Activated CD8-positive, alpha-beta T cell treated with anti-CD3 and anti-CD28 coated beads for 36 hours (primary cell): Measurements from ENCODE around the gene C12orf42. TPM values are rescaled to one million over a fixed set of nuclear protein-coding genes. Genes with fewer than 3 reads are reported as not detected.

Experiments
- ATAC-seq: fragments of 200-7000 bp; cut with Tn5 transposase; one replicate; pipeline ENCODE4 v1.10.0; 2021; ENCODE audit warnings: mild to moderate bottlenecking, moderate library complexity
- CTCF ChIA-PET: fragments of 350-600 bp; sonication (Branson Sonifier 250); formaldehyde crosslinking; loops from one replicate; lab custom pipeline; 2021; ENCODE audit warnings: antibody characterized with exemption; lab: Charles Lee
- POLR2A ChIA-PET: fragments of 350-600 bp; sonication (Branson Sonifier 250); formaldehyde crosslinking; loops from one replicate; lab custom pipeline; 2021; ENCODE audit warnings: antibody characterized with exemption; lab: Charles Lee
- DNase-seq: peaks from one replicate; pipeline ENCODE4 v3.0.0-alpha.2; 2020
- H3K27ac Mint-ChIP-seq: one replicate; pipeline ENCODE4 v1.8.0; 2021; ENCODE audit warnings: mild to moderate bottlenecking, mixed read lengths
- H3K27me3 Mint-ChIP-seq: one replicate; pipeline ENCODE4 v1.8.0; 2021; ENCODE audit warnings: mixed read lengths
- H3K36me3 Mint-ChIP-seq: one replicate; pipeline ENCODE4 v1.8.0; 2021; ENCODE audit warnings: low read depth, mixed read lengths
- H3K4me1 Mint-ChIP-seq: one replicate; pipeline ENCODE4 v1.8.0; 2021; ENCODE audit warnings: low read depth, mixed read lengths
- H3K4me3 Mint-ChIP-seq: one replicate; pipeline ENCODE4 v1.8.0; 2021; ENCODE audit warnings: mild to moderate bottlenecking, moderate library complexity, mixed read lengths
- H3K9me3 Mint-ChIP-seq: one replicate; pipeline ENCODE4 v1.8.0; 2021; ENCODE audit warnings: mixed read lengths
- CTCF ChIP-seq: fragments of 200-600 bp; IDR thresholded peaks from one replicate; pipeline ENCODE4 v1.8.0; 2022; ENCODE audit warnings: antibody characterized with exemption, mild to moderate bottlenecking
- intact Hi-C: fragments of 100-400 bp; cut with micrococcal nuclease; formaldehyde crosslinking; loops from one replicate; pipeline ENCODE4 v1.10.0; 2022
- total RNA-seq, 2 experiments: library from RNA; stranded (reverse); gene quantifications; one replicate each; pipeline ENCODE4 v1.2.3, GENCODE V29; 2021

C12orf42 gene
- total RNA-seq, 2 experiments from 2014 or later = 0.49 to 1.4 TPM

- intact Hi-C loops = no loop called here
- TF ChIP-seq CTCF = no peak
- no peaks in the 10 kb centered on the region for H3K27me3 Mint-ChIP-seq
- H3K9me3 Mint-ChIP-seq = peaks cover 2% of the 10 kb centered on the region
- CTCF ChIA-PET = no interaction called here
- DNase-seq (no peak), ATAC-seq (no peak)
- H3K4me1 Mint-ChIP-seq = no peaks in the 10 kb centered on the region
- no peak overlapping the region for H3K27ac Mint-ChIP-seq
- POLR2A ChIA-PET = no interaction called here
- no peak overlapping the region for H3K4me3 Mint-ChIP-seq
- H3K36me3 Mint-ChIP-seq = peaks cover 5% of the 10 kb centered on the region
These were observed 98.2 kb downstream of the C12orf42 start for GRCh38 chr12:103397536-103397935.

- Mint-ChIP-seq H3K4me3 (no peak overlapping the region), H3K36me3 (peaks cover 5% of the 10 kb centered on the region), H3K27me3 (no peaks in the 10 kb centered on the region), H3K4me1 (no peaks in the 10 kb centered on the region), H3K27ac (no peak overlapping the region), H3K9me3 (peaks cover 3% of the 10 kb centered on the region)
- intact Hi-C loops = no loop called here
- CTCF ChIA-PET = no interaction called here
- DNase-seq (no peak), ATAC-seq (no peak)
- no peak for TF ChIP-seq CTCF
- POLR2A ChIA-PET = no interaction called here
These were observed 103.0 kb downstream of the C12orf42 start for GRCh38 chr12:103392722-103393121.

- Mint-ChIP-seq H3K36me3 (no peaks in the 10 kb centered on the region), H3K4me3 (no peak overlapping the region), H3K27me3 (no peaks in the 10 kb centered on the region), H3K4me1 (no peaks in the 10 kb centered on the region), H3K9me3 (peaks cover 1% of the 10 kb centered on the region), H3K27ac (no peak overlapping the region)
- ChIA-PET CTCF (interaction anchor here (0.6 kb wide), 1 partner anchor 625 kb away, joined by 4 read pairs; no protein-coding TSS in a partner anchor), POLR2A (no interaction called here)
- TF ChIP-seq CTCF = no peak
- ATAC-seq (no peak), DNase-seq (no peak)
- intact Hi-C loops = no loop called here
These were observed 104.7 kb downstream of the C12orf42 start for GRCh38 chr12:103391103-103391502.

GRCh38 chr12:103387385-103387784 lies 108.4 kb downstream of the C12orf42 start:
- no peak for DNase-seq
- H3K27ac Mint-ChIP-seq = no peak overlapping the region
- H3K27me3 Mint-ChIP-seq = no peaks in the 10 kb centered on the region
- intact Hi-C loops = no loop called here
- no peak for TF ChIP-seq CTCF
- H3K4me3 Mint-ChIP-seq = no peak overlapping the region
- no peak for ATAC-seq
- no peaks in the 10 kb centered on the region for H3K4me1 Mint-ChIP-seq
- no peaks in the 10 kb centered on the region for H3K36me3 Mint-ChIP-seq
- CTCF ChIA-PET = no interaction called here
- POLR2A ChIA-PET = no interaction called here
- H3K9me3 Mint-ChIP-seq = peaks cover 1% of the 10 kb centered on the region

GRCh38 chr12:103386451-103386850 lies 109.3 kb downstream of the C12orf42 start:
- ChIA-PET POLR2A (interaction anchor here (1.6 kb wide), 1 partner anchor 15 kb away, joined by 5 read pairs; no protein-coding TSS in a partner anchor), CTCF (interaction anchor here (1.4 kb wide), 1 partner anchor 161 kb away, joined by 5 read pairs; no protein-coding TSS in a partner anchor)
- no peaks in the 10 kb centered on the region for H3K27me3 Mint-ChIP-seq
- DNase-seq (no peak), ATAC-seq (no peak)
- TF ChIP-seq CTCF = no peak
- peaks cover 1% of the 10 kb centered on the region for H3K9me3 Mint-ChIP-seq
- H3K4me1 Mint-ChIP-seq = no peaks in the 10 kb centered on the region
- H3K27ac Mint-ChIP-seq = no peak overlapping the region
- no peak overlapping the region for H3K4me3 Mint-ChIP-seq
- intact Hi-C loops = no loop called here
- no peaks in the 10 kb centered on the region for H3K36me3 Mint-ChIP-seq
